K562 (cell line): ENCODE results near the gene CACNG1.

Experiments used
- ESRRA ChIP-seq: fragments of 450-650 bp; IDR thresholded peaks from 2 replicates; pipeline ENCODE4 v1.6.1; 2014; ENCODE audit warnings: low read depth, mild to moderate bottlenecking, moderate library complexity, borderline replicate concordance
- HDAC2 ChIP-seq: fragments of 450-650 bp; IDR thresholded peaks from 2 replicates; pipeline ENCODE4 v1.6.1; 2016; ENCODE audit warnings: mild to moderate bottlenecking
- JUN ChIP-seq, 2 experiments: sonication (generic) in 1 of 2; formaldehyde crosslinking in 1 of 2; IDR thresholded peaks; 2 replicates each; pipeline versions ENCODE4 v1.6.1 to v1.8.0; 2012 to 2022; ENCODE audit warnings: borderline replicate concordance in 2 of 2, mild to moderate bottlenecking in 2 of 2, improper control_type of control experiment in 1 of 2, low read depth in 1 of 2, low read length in 1 of 2, missing genetic modification reagents in 1 of 2
- MED1 ChIP-seq: sonication (generic); formaldehyde crosslinking; IDR thresholded peaks from 2 replicates; pipeline ENCODE4 v1.8.1; 2023; ENCODE audit warnings: missing genetic modification reagents, borderline replicate concordance
- NCOA4 ChIP-seq: fragments of 450-650 bp; IDR thresholded peaks from 2 replicates; pipeline ENCODE4 v1.6.1; 2018; ENCODE audit warnings: mild to moderate bottlenecking; ENCODE audit not compliant: partially characterized antibody
- NONO ChIP-seq, 2 experiments: fragments of 200-400 bp in 1 of 2; fragments of 450-650 bp in 1 of 2; formaldehyde crosslinking in 1 of 2; IDR thresholded peaks; 2 replicates each; pipeline ENCODE4 v1.6.1; 2017; ENCODE audit warnings: low read depth in 2 of 2, mild to moderate bottlenecking in 2 of 2, moderate library complexity in 2 of 2, low read length in 1 of 2
- REST ChIP-seq, 2 experiments: fragments of 450-650 bp; formaldehyde crosslinking in 1 of 2; IDR thresholded peaks; 2 replicates each; pipeline versions ENCODE4 v1.4.0 to v1.6.1; 2014 to 2020; ENCODE audit warnings: mild to moderate bottlenecking in 2 of 2, borderline replicate concordance in 1 of 2, low read depth in 1 of 2
- ZFX ChIP-seq: sonication (generic); formaldehyde crosslinking; IDR thresholded peaks from 2 replicates; pipeline ENCODE4 v1.8.0; 2022; ENCODE audit warnings: mild to moderate bottlenecking, missing genetic modification reagents, moderate library complexity
- TF ChIP-seq, protein P1 (sequence below), 3 experiments: IDR thresholded peaks in 2 of 3; conservative IDR thresholded peaks in 1 of 3; 2 replicates each; pipeline ENCODE4 v1.5.1; 2011 to 2012; ENCODE audit warnings: low read length in 3 of 3, mild to moderate bottlenecking in 3 of 3, control low read depth in 2 of 3, improper control_type of control experiment in 1 of 3, inconsistent platforms in 1 of 3, low read depth in 1 of 3, mixed read lengths in 1 of 3, moderate library complexity in 1 of 3; ENCODE audit not compliant: insufficient read depth in 2 of 3

DNA sequence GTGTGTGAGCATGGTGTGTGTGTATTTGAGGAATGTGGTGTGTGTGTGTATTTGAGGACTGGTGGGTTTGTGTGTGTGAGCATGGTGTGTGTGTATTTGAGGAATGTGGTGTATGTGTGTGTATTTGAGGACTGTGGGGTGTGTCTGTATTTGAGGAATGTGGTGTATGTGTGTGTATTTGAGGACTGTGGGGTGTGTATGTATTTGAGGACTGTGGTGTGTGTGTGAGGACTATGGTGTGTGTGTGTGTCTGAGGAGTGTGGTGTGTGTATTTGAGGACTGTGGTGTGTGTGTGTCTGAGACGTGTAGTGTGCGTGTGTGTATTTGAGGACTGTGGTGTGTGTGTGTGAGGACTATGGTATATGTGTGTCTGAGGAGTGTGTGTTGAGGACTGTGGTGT, 18.0 kb upstream of the CACNG1 start:
- TF ChIP-seq HDAC2 (no peak), REST (IDR thresholded peaks at IDR 0.05; ENCODE audit: borderline replicate concordance) (no peak), REST (CRISPR knock-in tag; IDR thresholded peaks at IDR 0.05; ENCODE audit: low read depth) (no peak), NCOA4 (no peak), ZFX (CRISPR knock-in tag) (no peak), NONO (IDR thresholded peaks at IDR 0.05; ENCODE audit: low read depth in 2 of 2, low read length in 1 of 2) (no peak), JUN (IDR thresholded peaks at IDR 0.05; ENCODE audit: borderline replicate concordance, low read depth, low read length) (no peak), JUN (CRISPR knock-in tag; IDR thresholded peaks at IDR 0.05; ENCODE audit: borderline replicate concordance) (no peak), ESRRA (no peak), MED1 (CRISPR knock-in tag) (no peak)
- TF ChIP-seq, protein P1, sequence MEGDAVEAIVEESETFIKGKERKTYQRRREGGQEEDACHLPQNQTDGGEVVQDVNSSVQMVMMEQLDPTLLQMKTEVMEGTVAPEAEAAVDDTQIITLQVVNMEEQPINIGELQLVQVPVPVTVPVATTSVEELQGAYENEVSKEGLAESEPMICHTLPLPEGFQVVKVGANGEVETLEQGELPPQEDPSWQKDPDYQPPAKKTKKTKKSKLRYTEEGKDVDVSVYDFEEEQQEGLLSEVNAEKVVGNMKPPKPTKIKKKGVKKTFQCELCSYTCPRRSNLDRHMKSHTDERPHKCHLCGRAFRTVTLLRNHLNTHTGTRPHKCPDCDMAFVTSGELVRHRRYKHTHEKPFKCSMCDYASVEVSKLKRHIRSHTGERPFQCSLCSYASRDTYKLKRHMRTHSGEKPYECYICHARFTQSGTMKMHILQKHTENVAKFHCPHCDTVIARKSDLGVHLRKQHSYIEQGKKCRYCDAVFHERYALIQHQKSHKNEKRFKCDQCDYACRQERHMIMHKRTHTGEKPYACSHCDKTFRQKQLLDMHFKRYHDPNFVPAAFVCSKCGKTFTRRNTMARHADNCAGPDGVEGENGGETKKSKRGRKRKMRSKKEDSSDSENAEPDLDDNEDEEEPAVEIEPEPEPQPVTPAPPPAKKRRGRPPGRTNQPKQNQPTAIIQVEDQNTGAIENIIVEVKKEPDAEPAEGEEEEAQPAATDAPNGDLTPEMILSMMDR (IDR thresholded peaks at IDR 0.05 in 2 of 3, conservative IDR thresholded peaks at IDR 0.05 in 1 of 3; ENCODE audit: insufficient read depth in 2 of 3, low read depth in 1 of 3, low read length in 3 of 3): no peak
